ENCODE results near the gene OR52H1. TPM values are rescaled to one million over a fixed set of nuclear protein-coding genes. Genes with fewer than 3 reads are reported as not detected.

OR52H1 gene
- total and polyA plus RNA-seq, 2 of the 8 experiments (the other 6 are each of a cell fraction or from before 2014, with no cell fraction given): 0.09 TPM; not detected in 1

GRCh38 chr11:5591613-5592012, 43.3 kb upstream of the OR52H1 start:
- peaks cover 0 to 8% of the 10 kb centered on the region in 2 experiments; a peak in 1 of 4 replicates for H3K9me3 ChIP-seq (ENCODE audit: insufficient read depth in 2 of 2, low read depth in 1 of 2, low read length in 1 of 2)
- no peak overlapping the region for H2BK20ac ChIP-seq (ENCODE audit: low read length)
- H2AK5ac ChIP-seq (ENCODE audit: low read depth, low read length): no peak overlapping the region
- no peak overlapping the region for H4K91ac ChIP-seq (replicated peaks; ENCODE audit: insufficient read length, low read length)
- ChIA-PET CTCF (ENCODE audit: partially characterized antibody) (interaction anchor here (1.6 kb wide), 1 partner anchor 9 kb away, joined by 4 read pairs; no protein-coding TSS in a partner anchor), POLR2A (ENCODE audit: partially characterized antibody) (no interaction called here)
- H3K9ac ChIP-seq (replicated peaks in 1 of 4; ENCODE audit: extremely low read depth in 1 of 4, low read depth in 3 of 4, low read length in 3 of 4): no peak overlapping the region
- H3K4me1 ChIP-seq (replicated peaks in 1 of 4; ENCODE audit: control insufficient read depth in 3 of 4, insufficient read depth in 4 of 4, low read length in 3 of 4): peaks cover 0 to 4% (median 2%) of the 10 kb centered on the region in 4 experiments; a peak in 2 of 7 replicates
- no peak overlapping the region for H2AFZ ChIP-seq (ENCODE audit: low read length)
- no peak overlapping the region for H2BK12ac ChIP-seq (ENCODE audit: low read depth, low read length)
- H3K23ac ChIP-seq (ENCODE audit: insufficient read length): no peak overlapping the region
- H3K4ac ChIP-seq (replicated peaks; ENCODE audit: insufficient read length, low read depth, low read length): no peak overlapping the region
- no peak overlapping the region for H2BK120ac ChIP-seq (replicated peaks; ENCODE audit: low read depth, low read length)
- no peak overlapping the region for H3K56ac ChIP-seq (replicated peaks; ENCODE audit: insufficient read length, low read depth, low read length)
- no peak overlapping the region for H3K18ac ChIP-seq (ENCODE audit: extremely low read depth, low read length)
- no peak overlapping the region for H3K4me3 ChIP-seq (ENCODE audit: extremely low read depth in 1 of 4, insufficient read depth in 2 of 4, low read depth in 3 of 4, low read length in 4 of 4)
- no peak overlapping the region for H3K27ac ChIP-seq (ENCODE audit: low read depth, low read length)
- H2BK5ac ChIP-seq (ENCODE audit: low read depth, low read length): no peak overlapping the region
- H4K20me1 ChIP-seq (replicated peaks in 1 of 2; ENCODE audit: control insufficient read depth in 1 of 2, insufficient read depth in 2 of 2, low read length in 2 of 2): no peaks in the 10 kb centered on the region
- no peaks in the 10 kb centered on the region; a peak in 1 of 7 replicates for H3K27me3 ChIP-seq (replicated peaks in 1 of 4; ENCODE audit: control insufficient read depth in 3 of 4, extremely low read depth in 1 of 4, insufficient read depth in 3 of 4, low read length in 3 of 4)
- H3K4me2 ChIP-seq (ENCODE audit: insufficient read depth in 1 of 2, low read depth in 2 of 2, low read length in 2 of 2): no peak overlapping the region
- H2BK15ac ChIP-seq (ENCODE audit: low read length): no peak overlapping the region
- no peak overlapping the region for H4K5ac ChIP-seq (ENCODE audit: insufficient read length, low read depth, low read length)
- WGBS, 2 experiments (ENCODE audit: extremely low coverage in 1 of 2, insufficient coverage in 1 of 2, insufficient read length in 1 of 2, insufficient replicate concordance in 2 of 2, low coverage in 1 of 2, low lambda C conversion rate in 2 of 2, missing lambda C conversion rate in 1 of 2): 88% methylated on average over 3 of the region's 3 CpGs; no CpG with 5 or more reads in 1 of the 2 experiments
- peaks cover 4% of the 10 kb centered on the region; the same call in 1 of the 2 replicates for H3K23me2 ChIP-seq (ENCODE audit: low read depth, low read length)
- FAIRE-seq: no peak
- H3K36me3 ChIP-seq (ENCODE audit: control insufficient read depth in 2 of 4, insufficient read depth in 4 of 4, low read length in 3 of 4): no peaks in the 10 kb centered on the region
- no peak for TF ChIP-seq TAF7 (optimal IDR thresholded peaks at IDR 0.05; ENCODE audit: borderline replicate concordance, low read depth, low read length)
- no peak for TF ChIP-seq SP2 (IDR thresholded peaks at IDR 0.05; ENCODE audit: low read length)
- H4K8ac ChIP-seq (ENCODE audit: extremely low read depth, insufficient read depth, low read length): no peak overlapping the region
- no peak for DNase-seq (ENCODE audit: low read depth in 1 of 2, low spot score in 2 of 2)
- H3K79me1 ChIP-seq (ENCODE audit: low read depth, low read length): no peaks in the 10 kb centered on the region
- no peak overlapping the region for H3K14ac ChIP-seq (ENCODE audit: insufficient read length)
- H3K79me2 ChIP-seq (ENCODE audit: control insufficient read depth in 1 of 2, insufficient read depth in 2 of 2, low read length in 2 of 2): no peaks in the 10 kb centered on the region; a peak in 1 of 4 replicates

Measured in H1 (cell line).